H9 (cell line): ENCODE measurements around the gene PLEKHG5. TPM values are rescaled to one million over a fixed set of nuclear protein-coding genes. Genes with fewer than 3 reads are reported as not detected.

Source experiments
- DNase-seq: peaks from one replicate; pipeline ENCODE4 v3.0.0-alpha.2; 2017
- H2AFZ ChIP-seq: one replicate; pipeline ENCODE4 v1.6.1; 2013; ENCODE audit warnings: mild to moderate bottlenecking, low read length, control low read depth, moderate library complexity
- H2AK5ac ChIP-seq: 2 replicates; pipeline ENCODE4 v1.6.1; 2013; ENCODE audit warnings: low read length, control low read depth, mixed read lengths; ENCODE audit not compliant: insufficient read length
- H2BK120ac ChIP-seq: one replicate; pipeline ENCODE4 v1.6.1; 2013; ENCODE audit warnings: low read depth, mild to moderate bottlenecking, low read length, control low read depth, inconsistent platforms; ENCODE audit not compliant: poor library complexity, severe bottlenecking
- H2BK12ac ChIP-seq: 2 replicates; pipeline ENCODE4 v1.6.1; 2013; ENCODE audit warnings: low read length, control low read depth, mixed read lengths, low read depth; ENCODE audit not compliant: insufficient read length
- H2BK15ac ChIP-seq: 2 replicates; pipeline ENCODE4 v1.6.1; 2013; ENCODE audit warnings: low read depth, low read length, control low read depth
- H2BK20ac ChIP-seq: one replicate; pipeline ENCODE4 v1.6.1; 2013; ENCODE audit warnings: low read depth, mild to moderate bottlenecking, low read length, control low read depth, inconsistent platforms; ENCODE audit not compliant: poor library complexity, severe bottlenecking
- H2BK5ac ChIP-seq: 2 replicates; pipeline ENCODE4 v1.6.1; 2013; ENCODE audit warnings: low read length, control low read depth, mixed read lengths; ENCODE audit not compliant: insufficient read length
- H3K14ac ChIP-seq: 2 replicates; pipeline ENCODE4 v1.6.1; 2013; ENCODE audit warnings: low read length, control low read depth; ENCODE audit not compliant: insufficient read depth
- H3K18ac ChIP-seq: 2 replicates; pipeline ENCODE4 v1.6.1; 2013; ENCODE audit warnings: low read depth, mild to moderate bottlenecking, mixed read lengths, low read length, control low read depth; ENCODE audit not compliant: insufficient read length
- H3K23ac ChIP-seq: 2 replicates; pipeline ENCODE4 v1.6.1; 2013; ENCODE audit warnings: low read length, control low read depth, mixed read lengths, low read depth; ENCODE audit not compliant: insufficient read length
- H3K23me2 ChIP-seq: 2 replicates; pipeline ENCODE4 v1.6.1; 2013; ENCODE audit warnings: low read depth, mild to moderate bottlenecking, mixed read lengths, low read length, control low read depth; ENCODE audit not compliant: insufficient read length, poor library complexity, severe bottlenecking
- H3K27ac ChIP-seq: 2 replicates; pipeline ENCODE4 v1.5.1; 2013; ENCODE audit warnings: low read length, control low read depth, mixed read lengths, low read depth; ENCODE audit not compliant: insufficient read length
- H3K27me3 ChIP-seq: 2 replicates; pipeline ENCODE4 v1.6.1; 2013; ENCODE audit warnings: low read length, control low read depth, inconsistent platforms; ENCODE audit not compliant: insufficient read depth
- H3K4ac ChIP-seq: 2 replicates; pipeline ENCODE4 v1.6.1; 2013; ENCODE audit warnings: low read depth, mild to moderate bottlenecking, control low read depth, inconsistent platforms, low read length, moderate library complexity
- H3K4me1 ChIP-seq: 2 replicates; pipeline ENCODE4 v1.6.1; 2013; ENCODE audit warnings: low read length, control low read depth, inconsistent platforms; ENCODE audit not compliant: insufficient read depth
- H3K4me2 ChIP-seq: 2 replicates; pipeline ENCODE4 v1.6.1; 2013; ENCODE audit warnings: low read length, control low read depth, mixed read lengths; ENCODE audit not compliant: insufficient read length, insufficient read depth
- H3K56ac ChIP-seq: 2 replicates; pipeline ENCODE4 v1.6.1; 2013; ENCODE audit warnings: low read depth, mild to moderate bottlenecking, mixed read lengths, low read length, control low read depth; ENCODE audit not compliant: insufficient read length
- H3K79me1 ChIP-seq: 2 replicates; pipeline ENCODE4 v1.6.1; 2013; ENCODE audit warnings: low read depth, mild to moderate bottlenecking, moderate library complexity, low read length, control low read depth, inconsistent platforms; ENCODE audit not compliant: insufficient read depth, poor library complexity, severe bottlenecking
- H3K79me2 ChIP-seq: 2 replicates; pipeline ENCODE4 v1.6.1; 2013; ENCODE audit warnings: low read length, control low read depth, inconsistent platforms; ENCODE audit not compliant: insufficient read depth
- H3K9ac ChIP-seq: 2 replicates; pipeline ENCODE4 v1.6.1; 2013; ENCODE audit warnings: low read length, control low read depth, mixed read lengths; ENCODE audit not compliant: insufficient read length; ENCODE audit errors: extremely low read depth
- H3K9me3 ChIP-seq: one replicate; pipeline ENCODE4 v1.6.1; 2013; ENCODE audit warnings: low read depth, low read length, inconsistent platforms; ENCODE audit not compliant: control insufficient read depth
- H3T11ph ChIP-seq: one replicate; pipeline ENCODE4 v1.6.1; 2013; ENCODE audit warnings: mild to moderate bottlenecking, low read length, control low read depth, inconsistent platforms
- H4K20me1 ChIP-seq: one replicate; pipeline ENCODE4 v1.6.1; 2013; ENCODE audit not compliant: control insufficient read depth, insufficient read length, insufficient read depth
- H4K5ac ChIP-seq: 2 replicates; pipeline ENCODE4 v1.6.1; 2013; ENCODE audit warnings: low read depth, mild to moderate bottlenecking, mixed read lengths, low read length, control low read depth; ENCODE audit not compliant: insufficient read length
- H4K8ac ChIP-seq: replicated peaks from 2 replicates; pipeline ENCODE4 v1.6.1; 2013; ENCODE audit warnings: low read length, control low read depth, mixed read lengths, low read depth; ENCODE audit not compliant: insufficient read length
- H4K91ac ChIP-seq: 2 replicates; pipeline ENCODE4 v1.6.1; 2013; ENCODE audit warnings: low read depth, mild to moderate bottlenecking, moderate library complexity, mixed read lengths, low read length, control low read depth; ENCODE audit not compliant: insufficient read length
- H3K27ac Mint-ChIP-seq, 3 experiments: 2 replicates in 2 of 3; 3 replicates in 1 of 3; pipeline ENCODE4 v1.8.0; 2020 to 2021; ENCODE audit warnings: mixed read lengths in 3 of 3, mild to moderate bottlenecking in 1 of 3, moderate library complexity in 1 of 3
- H3K27me3 Mint-ChIP-seq: 2 replicates; pipeline ENCODE4 v1.8.0; 2021; ENCODE audit warnings: low read depth, mild to moderate bottlenecking, moderate library complexity, mixed read lengths
- H3K36me3 Mint-ChIP-seq, 3 experiments: 2 replicates in 2 of 3; 3 replicates in 1 of 3; pipeline ENCODE4 v1.8.0; 2020 to 2021; ENCODE audit warnings: low read depth in 3 of 3, mixed read lengths in 3 of 3; ENCODE audit not compliant: insufficient read depth in 1 of 3
- H3K4me1 Mint-ChIP-seq, 2 experiments: 2 replicates each; pipeline ENCODE4 v1.8.0; 2020; ENCODE audit warnings: mixed read lengths in 2 of 2
- H3K4me3 Mint-ChIP-seq, 2 experiments: 2 replicates in 1 of 2; 3 replicates in 1 of 2; pipeline ENCODE4 v1.8.0; 2020 to 2021; ENCODE audit warnings: mild to moderate bottlenecking in 2 of 2, mixed read lengths in 2 of 2, moderate library complexity in 1 of 2
- H3K9me3 Mint-ChIP-seq, 2 experiments: 2 replicates in 1 of 2; 3 replicates in 1 of 2; pipeline ENCODE4 v1.8.0; 2020; ENCODE audit warnings: mild to moderate bottlenecking in 2 of 2, mixed read lengths in 2 of 2, moderate library complexity in 1 of 2
- WGBS: extraction: QIAGEN DNeasy Blood & Tissue Kit; methylation state at CpG from one replicate; pipeline ENCODE4 v1.1.7; 2013; ENCODE audit warnings: missing lambda C conversion rate, low lambda C conversion rate, mixed read lengths; ENCODE audit not compliant: insufficient read length; ENCODE audit errors: extremely low coverage; 5-methylcytosine and 5-hydroxymethylcytosine counted together
- total RNA-seq: library from RNA; stranded (reverse); gene quantifications from 2 replicates; pipeline ENCODE4 v1.2.1, GENCODE V29; 2021
- TF ChIP-seq, protein P1 (sequence below): fragments of 200-600 bp; sonication (generic); conservative IDR thresholded peaks from 3 replicates; pipeline ENCODE4 v1.8.0; 2021; ENCODE audit warnings: antibody characterized with exemption, mild to moderate bottlenecking

Gene PLEKHG5
- total RNA-seq, 1 experiment from 2014 or later = 22.3 TPM

DNA sequence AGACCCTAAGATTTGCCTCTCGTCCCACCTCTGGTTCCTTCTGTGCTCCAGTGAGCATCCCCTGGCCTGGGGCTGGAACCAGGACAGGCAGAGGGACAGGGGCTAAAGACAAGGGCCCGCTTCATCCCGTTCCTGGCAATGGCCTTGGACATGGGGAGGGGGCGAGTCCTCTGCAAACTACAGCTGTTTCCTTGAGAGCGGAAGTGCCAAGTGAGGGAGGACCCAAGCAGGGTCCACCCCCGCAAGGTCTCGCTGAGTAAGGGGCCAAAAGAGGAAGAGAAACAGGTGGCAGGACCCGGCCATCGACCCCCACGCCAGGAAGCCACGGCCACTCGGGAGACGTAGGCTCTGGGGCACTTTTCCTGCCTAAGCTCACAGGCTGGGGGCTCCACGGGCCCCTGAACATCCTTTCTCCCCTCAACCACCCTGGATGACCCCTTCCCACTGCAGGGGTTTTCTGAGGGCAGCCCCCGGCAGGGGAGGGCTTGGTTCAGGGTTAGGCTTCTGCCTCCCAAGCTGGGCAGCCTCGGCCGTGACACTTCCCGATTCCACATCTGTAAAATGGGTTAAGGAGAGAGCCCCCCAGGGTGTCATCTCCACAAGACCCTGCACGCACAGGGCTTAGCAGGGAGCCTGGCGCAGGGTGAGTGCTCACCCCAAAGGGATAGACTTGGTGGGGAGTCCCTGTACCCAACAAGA lies 17.9 kb upstream of the PLEKHG5 start:
- Histone ChIP-seq H3K4me1 (no peaks in the 10 kb centered on the region), H3K23ac (no peak overlapping the region), H2BK20ac (no peak overlapping the region), H3K23me2 (no peaks in the 10 kb centered on the region), H3K4ac (no peak overlapping the region), H2BK5ac (no peak overlapping the region), H2BK120ac (no peak overlapping the region), H3K56ac (no peak overlapping the region), H3K27me3 (no peaks in the 10 kb centered on the region), H3T11ph (no peak overlapping the region), H3K79me2 (no peaks in the 10 kb centered on the region), H3K18ac (no peak overlapping the region), H2BK15ac (no peak overlapping the region), H3K4me2 (no peak overlapping the region), H4K8ac (no peak overlapping the region), H3K14ac (no peak overlapping the region), H2BK12ac (no peak overlapping the region), H4K5ac (no peak overlapping the region), H4K91ac (no peak overlapping the region), H4K20me1 (no peaks in the 10 kb centered on the region), H3K9ac (no peak overlapping the region), H3K27ac (no peak overlapping the region), H3K79me1 (no peaks in the 10 kb centered on the region), H2AK5ac (no peak overlapping the region), H3K9me3 (no peaks in the 10 kb centered on the region), H2AFZ (no peak overlapping the region)
- Mint-ChIP-seq H3K36me3 (no peaks in the 10 kb centered on the region), H3K27me3 (0 out of 2 replicates have a peak, but pooled peaks cover 1% of the 10 kb centered on the region), H3K4me1 (peaks cover 0 to 3% of the 10 kb centered on the region in 2 experiments; a peak in 2 of 4 replicates), H3K4me3 (no peak overlapping the region; a peak in 1 of 5 replicates), H3K9me3 (no peaks in the 10 kb centered on the region), H3K27ac (no peak overlapping the region)
- TF ChIP-seq, protein P1, sequence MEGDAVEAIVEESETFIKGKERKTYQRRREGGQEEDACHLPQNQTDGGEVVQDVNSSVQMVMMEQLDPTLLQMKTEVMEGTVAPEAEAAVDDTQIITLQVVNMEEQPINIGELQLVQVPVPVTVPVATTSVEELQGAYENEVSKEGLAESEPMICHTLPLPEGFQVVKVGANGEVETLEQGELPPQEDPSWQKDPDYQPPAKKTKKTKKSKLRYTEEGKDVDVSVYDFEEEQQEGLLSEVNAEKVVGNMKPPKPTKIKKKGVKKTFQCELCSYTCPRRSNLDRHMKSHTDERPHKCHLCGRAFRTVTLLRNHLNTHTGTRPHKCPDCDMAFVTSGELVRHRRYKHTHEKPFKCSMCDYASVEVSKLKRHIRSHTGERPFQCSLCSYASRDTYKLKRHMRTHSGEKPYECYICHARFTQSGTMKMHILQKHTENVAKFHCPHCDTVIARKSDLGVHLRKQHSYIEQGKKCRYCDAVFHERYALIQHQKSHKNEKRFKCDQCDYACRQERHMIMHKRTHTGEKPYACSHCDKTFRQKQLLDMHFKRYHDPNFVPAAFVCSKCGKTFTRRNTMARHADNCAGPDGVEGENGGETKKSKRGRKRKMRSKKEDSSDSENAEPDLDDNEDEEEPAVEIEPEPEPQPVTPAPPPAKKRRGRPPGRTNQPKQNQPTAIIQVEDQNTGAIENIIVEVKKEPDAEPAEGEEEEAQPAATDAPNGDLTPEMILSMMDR = no peak
- no peak for DNase-seq
- WGBS = no CpG with 5 or more reads among the region's 20 CpGs
